ENCODE measurements around the gene PIK3CB. TPM values are rescaled to one million over a fixed set of nuclear protein-coding genes. Genes with fewer than 3 reads are reported as not detected.

PIK3CB gene
- total RNA-seq, 1 experiment from 2014 or later, result 29.7 TPM

DNA sequence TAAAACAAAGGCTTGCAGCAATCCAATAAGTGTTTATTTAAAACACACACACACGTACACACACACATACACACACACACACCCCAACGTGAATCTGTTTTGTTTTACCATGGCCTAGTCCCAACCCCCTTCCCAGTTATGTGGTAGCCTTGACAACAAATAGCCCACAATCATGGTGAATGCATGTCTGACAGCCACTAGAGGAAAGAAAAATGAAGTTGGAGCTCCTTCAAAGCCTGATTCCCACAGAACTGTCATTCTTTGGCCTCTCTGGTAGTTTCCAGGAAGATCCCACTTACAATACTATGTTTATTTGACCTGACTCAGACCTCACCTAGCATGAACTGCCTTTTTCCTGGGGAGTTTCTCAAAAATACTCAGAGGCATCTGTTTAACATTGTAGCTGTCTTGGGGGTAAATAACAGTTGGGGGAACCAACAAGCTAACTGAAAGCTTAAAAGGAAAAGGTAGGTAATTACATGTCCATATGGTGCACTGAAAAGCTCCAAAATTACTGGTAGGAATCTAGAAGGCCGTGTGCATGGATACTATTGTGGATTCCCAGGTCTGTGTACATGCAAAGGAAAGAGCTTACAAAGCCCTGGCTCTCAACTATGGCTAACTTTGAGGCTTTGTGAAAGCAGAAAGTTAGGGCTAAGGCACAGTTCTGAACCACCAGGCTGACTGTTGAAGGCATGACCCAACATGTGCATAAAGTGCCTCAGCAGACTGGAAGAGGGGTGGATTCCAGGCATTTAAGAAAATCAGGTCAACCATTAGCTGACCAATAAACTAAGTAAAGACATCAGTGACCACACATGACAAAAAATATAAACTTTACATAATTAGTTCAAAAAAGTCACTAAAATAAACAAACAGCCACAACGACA lies 160.8 kb downstream of the PIK3CB start:
- Histone ChIP-seq H3K4me3 (ENCODE audit: low read depth, low read length) (no peak overlapping the region), H3K27me3 (replicated peaks; ENCODE audit: control insufficient read depth, insufficient read depth, low read length) (no peaks in the 10 kb centered on the region), H3K9me3 (peaks cover 14% of the 10 kb centered on the region), H3K36me3 (ENCODE audit: control insufficient read depth, insufficient read depth, low read length) (peaks cover 1% of the 10 kb centered on the region; the same call in 1 of the 2 replicates), H3K4me1 (peaks cover 30% of the 10 kb centered on the region)
- CTCF ChIA-PET, result interaction anchor here (0.5 kb wide), 1 partner anchor 43 kb away, joined by 3 read pairs; no protein-coding TSS in a partner anchor
- BruUV-seq (replicated peaks), result no TSS peak
- no peak overlapping the region for H3K4me3 Mint-ChIP-seq (ENCODE audit: unreplicated experiment)
- DNase-seq, result no peak
- TF ChIP-seq, protein P1, sequence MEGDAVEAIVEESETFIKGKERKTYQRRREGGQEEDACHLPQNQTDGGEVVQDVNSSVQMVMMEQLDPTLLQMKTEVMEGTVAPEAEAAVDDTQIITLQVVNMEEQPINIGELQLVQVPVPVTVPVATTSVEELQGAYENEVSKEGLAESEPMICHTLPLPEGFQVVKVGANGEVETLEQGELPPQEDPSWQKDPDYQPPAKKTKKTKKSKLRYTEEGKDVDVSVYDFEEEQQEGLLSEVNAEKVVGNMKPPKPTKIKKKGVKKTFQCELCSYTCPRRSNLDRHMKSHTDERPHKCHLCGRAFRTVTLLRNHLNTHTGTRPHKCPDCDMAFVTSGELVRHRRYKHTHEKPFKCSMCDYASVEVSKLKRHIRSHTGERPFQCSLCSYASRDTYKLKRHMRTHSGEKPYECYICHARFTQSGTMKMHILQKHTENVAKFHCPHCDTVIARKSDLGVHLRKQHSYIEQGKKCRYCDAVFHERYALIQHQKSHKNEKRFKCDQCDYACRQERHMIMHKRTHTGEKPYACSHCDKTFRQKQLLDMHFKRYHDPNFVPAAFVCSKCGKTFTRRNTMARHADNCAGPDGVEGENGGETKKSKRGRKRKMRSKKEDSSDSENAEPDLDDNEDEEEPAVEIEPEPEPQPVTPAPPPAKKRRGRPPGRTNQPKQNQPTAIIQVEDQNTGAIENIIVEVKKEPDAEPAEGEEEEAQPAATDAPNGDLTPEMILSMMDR (IDR thresholded peaks at IDR 0.05; ENCODE audit: insufficient read depth in 1 of 2, low read depth in 1 of 2, low read length in 1 of 2, severe bottlenecking in 1 of 2, unreplicated experiment in 1 of 2), result no peak
- no peak overlapping the region for H3K27ac Mint-ChIP-seq (ENCODE audit: unreplicated experiment)
- intact Hi-C loops (cut with micrococcal nuclease; ENCODE audit: unreplicated experiment), result no loop called here
- H3K36me3 Mint-ChIP-seq (ENCODE audit: insufficient read depth, unreplicated experiment), result peaks cover 64% of the 10 kb centered on the region
- POLR2A ChIA-PET, result no interaction called here
- peaks cover 16% of the 10 kb centered on the region for H3K9me3 Mint-ChIP-seq (ENCODE audit: unreplicated experiment)
- peaks cover 30% of the 10 kb centered on the region for H3K4me1 Mint-ChIP-seq (ENCODE audit: low read depth, unreplicated experiment)
- no peaks in the 10 kb centered on the region for H3K27me3 Mint-ChIP-seq (ENCODE audit: insufficient read depth, unreplicated experiment)

GRCh38 chr3:138670407-138670806 lies 164.3 kb downstream of the PIK3CB start:
- Mint-ChIP-seq H3K4me3 (ENCODE audit: unreplicated experiment) (no peak overlapping the region), H3K27ac (ENCODE audit: unreplicated experiment) (no peak overlapping the region), H3K9me3 (ENCODE audit: unreplicated experiment) (peaks cover 8% of the 10 kb centered on the region), H3K4me1 (ENCODE audit: low read depth, unreplicated experiment) (peaks cover 39% of the 10 kb centered on the region), H3K36me3 (ENCODE audit: insufficient read depth, unreplicated experiment) (peaks cover 51% of the 10 kb centered on the region), H3K27me3 (ENCODE audit: insufficient read depth, unreplicated experiment) (no peaks in the 10 kb centered on the region)
- Histone ChIP-seq H3K4me1 (peaks cover 38% of the 10 kb centered on the region), H3K4me3 (ENCODE audit: low read depth, low read length) (no peak overlapping the region), H3K27me3 (replicated peaks; ENCODE audit: control insufficient read depth, insufficient read depth, low read length) (no peaks in the 10 kb centered on the region), H3K36me3 (ENCODE audit: control insufficient read depth, insufficient read depth, low read length) (no peaks in the 10 kb centered on the region; the same call in 1 of the 2 replicates), H3K9me3 (no peaks in the 10 kb centered on the region; the same call in 1 of the 2 replicates)
- intact Hi-C loops (cut with micrococcal nuclease; ENCODE audit: unreplicated experiment), result no loop called here
- BruUV-seq (replicated peaks), result no TSS peak
- TF ChIP-seq, protein P1 (IDR thresholded peaks at IDR 0.05; ENCODE audit: insufficient read depth in 1 of 2, low read depth in 1 of 2, low read length in 1 of 2, severe bottlenecking in 1 of 2, unreplicated experiment in 1 of 2), result no peak
- ChIA-PET POLR2A (no interaction called here), CTCF (interaction anchor here (0.5 to 1.0 kb wide), 2 partner anchors 245 to 249 kb away, joined by 3 read pairs; no protein-coding TSS in a partner anchor)
- DNase-seq, result no peak

DNA sequence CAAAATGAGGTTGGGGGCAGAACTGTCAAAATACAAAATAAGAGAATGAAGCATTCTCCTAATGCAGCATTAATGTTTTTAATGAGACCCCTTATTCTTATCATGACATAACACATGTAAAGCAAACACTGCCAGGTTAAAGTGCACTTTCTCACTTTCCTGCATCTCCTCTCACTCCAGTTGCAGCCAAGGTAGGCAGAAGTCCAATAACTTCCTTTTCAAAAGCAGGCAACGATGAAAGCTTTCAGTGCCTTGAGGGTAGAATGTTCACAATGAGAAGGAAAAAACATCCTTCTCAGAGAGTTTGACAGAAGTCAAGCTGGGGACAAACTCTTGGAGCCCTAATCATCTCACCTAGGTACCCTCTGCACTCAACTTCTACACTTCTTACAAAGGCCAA lies 166.6 kb downstream of the PIK3CB start:
- peaks cover 40% of the 10 kb centered on the region for H3K36me3 Mint-ChIP-seq (ENCODE audit: insufficient read depth, unreplicated experiment)
- POLR2A ChIA-PET, result no interaction called here

More for the DNA sequence above, 166.6 kb downstream of the PIK3CB start:
- Mint-ChIP-seq H3K4me3 (ENCODE audit: unreplicated experiment) (no peak overlapping the region), H3K9me3 (ENCODE audit: unreplicated experiment) (no peaks in the 10 kb centered on the region), H3K27me3 (ENCODE audit: insufficient read depth, unreplicated experiment) (no peaks in the 10 kb centered on the region), H3K4me1 (ENCODE audit: low read depth, unreplicated experiment) (peaks cover 37% of the 10 kb centered on the region), H3K27ac (ENCODE audit: unreplicated experiment) (no peak overlapping the region)
- Histone ChIP-seq H3K4me1 (peaks cover 38% of the 10 kb centered on the region), H3K27me3 (replicated peaks; ENCODE audit: control insufficient read depth, insufficient read depth, low read length) (no peaks in the 10 kb centered on the region), H3K9me3 (no peaks in the 10 kb centered on the region), H3K36me3 (ENCODE audit: control insufficient read depth, insufficient read depth, low read length) (no peaks in the 10 kb centered on the region; the same call in none of the 2 replicates), H3K4me3 (ENCODE audit: low read depth, low read length) (no peak overlapping the region)
- CTCF ChIA-PET, result no interaction called here
- TF ChIP-seq, protein P1 (IDR thresholded peaks at IDR 0.05; ENCODE audit: insufficient read depth in 1 of 2, low read depth in 1 of 2, low read length in 1 of 2, severe bottlenecking in 1 of 2, unreplicated experiment in 1 of 2), result no peak
- intact Hi-C loops (cut with micrococcal nuclease; ENCODE audit: unreplicated experiment), result no loop called here
- no TSS peak for BruUV-seq (replicated peaks)
- DNase-seq, result no peak
